GM19099 (cell line): ENCODE results near the gene DNAAF2.
A peak's percentile ranks its signal among the peaks of the same experiment; 100 is the strongest.

Source experiments
- POLR2A ChIP-seq: IDR thresholded peaks from 3 replicates; pipeline ENCODE4 v1.6.1; 2011; ENCODE audit warnings: low read depth; ENCODE audit not compliant: insufficient read length; ENCODE audit errors: extremely low read depth

Gene DNAAF2

GRCh38 chr14:49623941-49624839, 10.9 kb downstream of the DNAAF2 start:
- TF ChIP-seq POLR2A = no peak

GRCh38 chr14:49623387-49623786, 11.7 kb downstream of the DNAAF2 start:
- no peak for TF ChIP-seq POLR2A

DNA sequence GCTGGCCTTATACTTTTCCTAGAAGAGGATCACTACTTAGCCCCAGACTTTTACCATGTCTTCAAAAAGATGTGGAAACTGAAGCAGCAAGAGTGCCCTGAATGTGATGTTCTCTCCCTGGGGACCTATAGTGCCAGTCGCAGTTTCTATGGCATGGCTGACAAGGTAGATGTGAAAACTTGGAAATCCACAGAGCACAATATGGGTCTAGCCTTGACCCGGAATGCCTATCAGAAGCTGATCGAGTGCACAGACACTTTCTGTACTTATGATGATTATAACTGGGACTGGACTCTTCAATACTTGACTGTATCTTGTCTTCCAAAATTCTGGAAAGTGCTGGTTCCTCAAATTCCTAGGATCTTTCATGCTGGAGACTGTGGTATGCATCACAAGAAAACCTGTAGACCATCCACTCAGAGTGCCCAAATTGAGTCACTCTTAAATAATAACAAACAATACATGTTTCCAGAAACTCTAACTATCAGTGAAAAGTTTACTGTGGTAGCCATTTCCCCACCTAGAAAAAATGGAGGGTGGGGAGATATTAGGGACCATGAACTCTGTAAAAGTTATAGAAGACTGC, 12.9 kb downstream of the DNAAF2 start:
- TF ChIP-seq POLR2A = no peak

GRCh38 chr14:49621114-49621881, 13.7 kb downstream of the DNAAF2 start:
- TF ChIP-seq POLR2A = no peak

DNA sequence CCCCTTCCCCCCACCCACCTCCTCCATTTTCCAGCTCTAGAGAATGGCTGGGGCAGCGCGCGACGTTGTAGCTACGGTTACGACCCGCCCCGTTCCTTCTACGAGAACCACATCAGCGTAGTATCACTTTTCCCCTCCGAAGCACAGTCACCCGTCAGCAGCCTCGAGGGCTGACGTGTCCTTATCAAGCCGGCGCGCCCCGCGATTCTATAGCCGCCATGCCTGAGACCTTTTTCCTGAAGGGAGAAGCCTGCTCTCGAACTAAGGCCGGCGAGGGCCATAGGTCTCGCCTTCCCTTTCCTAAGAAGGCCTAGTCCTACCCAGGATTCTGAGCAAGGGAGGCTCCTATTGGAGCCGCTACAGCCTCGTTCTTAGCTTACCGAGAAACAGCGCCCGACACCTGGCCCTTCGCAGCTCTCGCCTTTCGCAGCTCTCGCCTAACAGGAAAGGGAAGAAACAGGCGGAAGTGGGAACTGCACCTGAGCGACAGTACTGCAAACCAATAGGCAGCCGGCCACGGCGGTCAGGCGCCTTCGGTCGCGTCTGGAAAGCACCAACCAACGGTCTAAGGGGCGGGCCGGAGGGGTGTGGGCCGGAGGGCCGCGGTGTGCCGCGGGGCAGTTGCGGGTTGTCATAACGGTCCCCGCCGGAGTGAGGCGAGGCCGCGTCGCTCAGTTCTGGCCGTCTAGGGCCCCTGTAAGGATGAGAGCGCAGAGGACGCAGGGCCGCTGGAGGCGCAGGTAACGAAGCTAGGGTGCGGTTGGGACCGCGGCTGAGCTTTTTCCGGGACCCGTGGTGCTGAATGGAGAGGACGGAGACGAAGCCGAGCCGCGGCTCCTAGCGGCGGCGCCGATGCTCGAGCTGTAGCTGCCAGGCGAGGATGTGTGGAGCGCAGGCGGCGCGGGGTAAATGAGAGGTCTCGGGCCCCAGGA, 14.6 kb downstream of the DNAAF2 start, which contains the start of the genes MGAT2 and RPL36AL:
Gene MGAT2 (plus strand): TSS at position 618 of the 932 bp plus-strand sequence. CDS start 470 bp downstream, outside the sequence.
Gene RPL36AL (minus strand): TSS at position 445 of the 932 bp plus-strand sequence. CDS start 1,522 bp downstream, outside the sequence.
- TF ChIP-seq POLR2A = peak; percentile 98

DNA sequence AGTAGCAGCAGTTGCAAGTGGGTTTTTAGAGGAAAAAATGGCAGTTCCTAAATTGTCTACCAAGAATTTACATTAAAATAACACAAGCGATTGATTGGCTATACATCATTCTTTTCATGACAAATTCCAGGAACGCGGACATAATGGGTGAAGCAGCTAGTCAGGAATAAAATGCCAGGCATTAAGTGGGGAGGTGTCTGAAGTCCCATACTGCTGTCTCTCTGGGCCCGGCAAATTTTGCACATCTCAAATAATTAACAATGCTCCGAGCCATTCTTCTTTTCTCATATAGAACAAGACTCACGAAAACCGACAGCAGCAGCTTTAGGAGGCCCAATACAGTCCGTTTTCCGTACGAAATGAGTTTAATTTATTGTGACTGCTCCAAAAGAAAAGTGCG, 15.3 kb downstream of the DNAAF2 start:
- no peak for TF ChIP-seq POLR2A

- TF ChIP-seq POLR2A = no peak
These were observed 17.1 kb downstream of the DNAAF2 start for GRCh38 chr14:49617852-49618519.

DNA sequence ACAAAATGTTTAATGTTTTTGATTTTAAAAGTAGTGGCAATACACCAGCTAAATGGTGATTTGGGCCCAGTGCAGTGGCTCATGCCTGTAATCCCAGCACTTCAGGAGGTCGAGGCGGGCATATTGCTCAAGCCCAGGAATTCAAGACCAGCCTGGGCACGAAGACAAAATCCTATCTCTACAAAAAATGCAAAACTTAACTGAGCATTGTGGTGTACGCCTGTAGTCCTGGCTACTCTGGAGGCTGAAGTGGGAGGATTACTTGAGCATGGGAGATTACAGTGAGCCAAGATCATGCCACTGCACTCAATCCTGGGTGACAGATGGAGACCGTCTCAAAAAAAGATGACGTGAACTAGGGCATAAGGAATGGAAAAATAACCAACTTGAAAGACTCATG, 19.3 kb downstream of the DNAAF2 start:
- no peak for TF ChIP-seq POLR2A

DNA sequence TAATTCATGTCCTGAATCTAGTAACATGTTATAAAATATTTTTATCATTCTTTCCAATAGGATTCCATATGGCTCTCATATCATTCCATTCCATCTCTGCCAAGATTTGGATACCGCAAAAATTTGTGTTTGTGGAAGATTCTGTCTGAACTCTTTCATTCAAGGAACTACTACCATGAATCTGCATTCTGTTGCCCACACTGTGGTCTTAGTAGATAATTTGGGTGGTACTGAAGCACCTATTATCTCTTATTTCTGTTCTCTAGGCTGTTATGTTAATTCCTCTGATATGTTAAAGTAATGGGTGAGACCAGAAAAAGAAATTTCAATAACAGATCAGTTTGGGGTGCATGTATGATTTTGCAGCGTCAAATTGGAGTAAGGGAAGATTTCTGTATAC, 20.8 kb downstream of the DNAAF2 start:
- TF ChIP-seq POLR2A = no peak

DNA sequence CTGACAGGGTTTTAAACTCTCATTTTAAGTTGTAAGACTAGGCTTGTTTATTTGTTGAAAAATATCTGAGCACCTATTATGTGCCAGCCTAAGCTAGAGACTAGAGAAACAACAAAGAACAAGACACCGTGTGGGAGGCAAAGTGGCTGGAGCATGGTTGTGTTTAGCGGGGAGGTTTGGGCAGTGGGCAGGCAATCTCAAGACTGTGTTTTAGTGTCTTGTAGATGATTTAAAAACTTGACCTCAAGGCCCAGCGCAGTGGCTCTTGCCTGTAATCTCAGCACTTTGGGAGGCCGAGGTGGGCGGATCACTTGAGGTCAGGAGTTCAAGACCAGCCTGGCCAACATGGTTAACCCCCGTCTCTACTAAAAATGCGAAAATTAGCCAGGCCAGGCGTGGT, 22.4 kb downstream of the DNAAF2 start:
- TF ChIP-seq POLR2A = no peak

- no peak for TF ChIP-seq POLR2A
These were observed 22.8 kb downstream of the DNAAF2 start for GRCh38 chr14:49612251-49612650.

GRCh38 chr14:49607583-49607982, 27.5 kb downstream of the DNAAF2 start:
- no peak for TF ChIP-seq POLR2A

DNA sequence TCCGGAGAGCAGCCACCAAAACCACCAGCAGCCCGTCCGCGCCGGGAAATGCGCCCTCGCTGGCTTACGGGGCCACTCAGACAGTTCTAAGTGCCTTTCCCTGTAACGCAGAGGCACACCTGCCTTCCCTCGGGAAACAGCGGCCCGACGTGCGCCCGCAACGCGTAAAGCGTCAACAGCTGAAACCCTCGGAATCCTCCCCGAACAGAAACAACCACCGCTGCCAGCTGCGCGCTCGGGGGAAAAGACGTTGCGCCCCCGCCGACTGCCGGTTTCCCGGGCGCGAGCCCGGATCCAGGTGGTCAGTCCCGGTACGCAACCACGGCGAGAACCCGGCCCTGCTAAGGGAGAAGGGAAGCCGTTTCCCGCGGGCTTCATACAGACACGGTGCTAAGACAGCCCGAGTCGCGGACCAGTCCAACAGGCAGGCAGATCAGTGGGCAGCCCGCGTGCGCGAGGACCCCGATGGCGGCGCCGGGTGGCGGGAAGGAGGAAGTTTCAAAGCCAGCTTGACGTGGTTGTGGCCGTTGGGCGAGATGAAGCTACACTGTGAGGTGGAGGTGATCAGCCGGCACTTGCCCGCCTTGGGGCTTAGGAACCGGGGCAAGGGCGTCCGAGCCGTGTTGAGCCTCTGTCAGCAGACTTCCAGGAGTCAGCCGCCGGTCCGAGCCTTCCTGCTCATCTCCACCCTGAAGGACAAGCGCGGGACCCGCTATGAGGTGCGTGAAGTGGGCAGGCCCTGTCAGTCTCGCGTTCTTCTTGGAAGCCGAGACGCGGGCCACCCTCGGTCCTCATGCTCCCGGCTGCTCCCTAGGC, 36.4 kb downstream of the DNAAF2 start, which contains the start of gene LRR1:
Gene LRR1 (plus strand): TSS at position 456 of the 816 bp plus-strand sequence. CDS start 81 bp downstream, at position 537.
- peak; percentile 85 for TF ChIP-seq POLR2A
